Measurements from ENCODE around the gene CETP. TPM values are rescaled to one million over a fixed set of nuclear protein-coding genes. Genes with fewer than 3 reads are reported as not detected.

The CETP gene
- total and polyA plus RNA-seq, 2 of the 13 experiments (the other 11 are each of a cell fraction or from before 2014, with no cell fraction given), result 0.31 to 9.8 TPM

GRCh38 chr16:56988948-56989945 is 27.5 kb downstream of the CETP start, which contains the start of gene NLRC5 (continued):
- peak; percentile 71; the same call in 1 of the 2 replicates for TF ChIP-seq PRDM15 (CRISPR knock-in tag; IDR thresholded peaks at IDR 0.05)
- TF ChIP-seq JUND (CRISPR knock-in tag; IDR thresholded peaks at IDR 0.05), result no peak
- TF ChIP-seq HIVEP1 (CRISPR knock-in tag; IDR thresholded peaks at IDR 0.05), result peak; percentile 50
- no peak for TF ChIP-seq ZNF484 (CRISPR knock-in tag; IDR thresholded peaks at IDR 0.05; ENCODE audit: borderline replicate concordance, low read depth)
- peak; percentile 19; the same call in 1 of the 2 replicates for TF ChIP-seq CBX5 (CRISPR knock-in tag; IDR thresholded peaks at IDR 0.05; ENCODE audit: borderline replicate concordance)
- peak; percentile 67 for TF ChIP-seq ARID5B (CRISPR knock-in tag; IDR thresholded peaks at IDR 0.05)
- TF ChIP-seq MED13 (CRISPR knock-in tag; IDR thresholded peaks at IDR 0.05), result peak; percentile 44; the same call in 1 of the 2 replicates
- TF ChIP-seq ZFP91 (CRISPR knock-in tag; IDR thresholded peaks at IDR 0.05; ENCODE audit: borderline replicate concordance), result peak; percentile 79; the same call in 1 of the 2 replicates
- peak; percentile 68; the same call in 1 of the 2 replicates for TF ChIP-seq GABPB1 (CRISPR knock-in tag; IDR thresholded peaks at IDR 0.05)
- TF ChIP-seq AKAP8 (CRISPR knock-in tag; IDR thresholded peaks at IDR 0.05), result 0 out of 2 replicates have a peak, but pooled peaks have one; percentile 22
- no peak for TF ChIP-seq ZNF513 (CRISPR knock-in tag; conservative IDR thresholded peaks at IDR 0.05)
- no peak for TF ChIP-seq MATR3 (CRISPR knock-in tag; IDR thresholded peaks at IDR 0.05)
- peak; percentile 60; the same call in 1 of the 2 replicates for TF ChIP-seq ZSCAN9 (CRISPR knock-in tag; IDR thresholded peaks at IDR 0.05; ENCODE audit: borderline replicate concordance)
- TF ChIP-seq ZFAT (CRISPR knock-in tag; conservative IDR thresholded peaks at IDR 0.05), result peak; percentile 84; the same call in 1 of the 2 replicates
- TF ChIP-seq FOXP1 (IDR thresholded peaks at IDR 0.05), result no peak
- TF ChIP-seq FOXP1 (CRISPR knock-in tag; IDR thresholded peaks at IDR 0.05), result no peak
- TF ChIP-seq NFRKB (IDR thresholded peaks at IDR 0.05), result no peak
